ENCODE measurements around the gene PPFIBP1. TPM values are rescaled to one million over a fixed set of nuclear protein-coding genes. Genes with fewer than 3 reads are reported as not detected.

Gene PPFIBP1
- total and polyA plus RNA-seq, 9 donors: 61.3 to 216 (median 155) TPM

DNA sequence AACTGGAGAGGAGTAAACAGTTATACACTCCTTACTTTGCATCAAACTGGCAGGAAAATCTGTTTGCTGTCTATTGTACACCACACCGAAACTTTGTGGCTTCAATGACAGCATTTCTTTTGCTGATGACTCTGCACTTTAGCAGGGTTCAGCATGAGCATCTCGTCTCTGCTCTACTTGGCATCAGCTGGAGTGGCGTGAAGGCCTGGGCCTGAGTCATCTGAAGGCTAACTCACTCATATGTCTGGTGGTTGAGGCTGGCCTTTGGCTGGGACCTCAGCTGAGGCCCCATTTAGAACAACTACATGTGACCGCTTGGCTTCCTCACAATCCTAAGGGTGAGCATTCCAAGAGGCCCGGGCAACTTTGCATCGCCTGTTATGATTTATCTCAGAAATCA is 143.5 kb downstream of the PPFIBP1 start:
- DNase-seq: no peak
- no peaks in the 10 kb centered on the region for H3K27me3 ChIP-seq
- TF ChIP-seq EP300 (IDR thresholded peaks at IDR 0.05) (no peak), POLR2A (IDR thresholded peaks at IDR 0.05) (no peak)
- TF ChIP-seq, protein P1, sequence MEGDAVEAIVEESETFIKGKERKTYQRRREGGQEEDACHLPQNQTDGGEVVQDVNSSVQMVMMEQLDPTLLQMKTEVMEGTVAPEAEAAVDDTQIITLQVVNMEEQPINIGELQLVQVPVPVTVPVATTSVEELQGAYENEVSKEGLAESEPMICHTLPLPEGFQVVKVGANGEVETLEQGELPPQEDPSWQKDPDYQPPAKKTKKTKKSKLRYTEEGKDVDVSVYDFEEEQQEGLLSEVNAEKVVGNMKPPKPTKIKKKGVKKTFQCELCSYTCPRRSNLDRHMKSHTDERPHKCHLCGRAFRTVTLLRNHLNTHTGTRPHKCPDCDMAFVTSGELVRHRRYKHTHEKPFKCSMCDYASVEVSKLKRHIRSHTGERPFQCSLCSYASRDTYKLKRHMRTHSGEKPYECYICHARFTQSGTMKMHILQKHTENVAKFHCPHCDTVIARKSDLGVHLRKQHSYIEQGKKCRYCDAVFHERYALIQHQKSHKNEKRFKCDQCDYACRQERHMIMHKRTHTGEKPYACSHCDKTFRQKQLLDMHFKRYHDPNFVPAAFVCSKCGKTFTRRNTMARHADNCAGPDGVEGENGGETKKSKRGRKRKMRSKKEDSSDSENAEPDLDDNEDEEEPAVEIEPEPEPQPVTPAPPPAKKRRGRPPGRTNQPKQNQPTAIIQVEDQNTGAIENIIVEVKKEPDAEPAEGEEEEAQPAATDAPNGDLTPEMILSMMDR (IDR thresholded peaks at IDR 0.05): no peak
- H3K27ac ChIP-seq: no peak overlapping the region
- WGBS, 3 donors: 84 to 94% (median 93%) methylated on average over 6 of the region's 6 CpGs
- H3K4me3 ChIP-seq: no peak overlapping the region
- H3K4me1 ChIP-seq (ENCODE audit: insufficient read depth): no peaks in the 10 kb centered on the region
- no peaks in the 10 kb centered on the region for H3K36me3 ChIP-seq
- H3K9me3 ChIP-seq: no peaks in the 10 kb centered on the region
- intact Hi-C loops (cut with DNase I): no loop called here

DNA sequence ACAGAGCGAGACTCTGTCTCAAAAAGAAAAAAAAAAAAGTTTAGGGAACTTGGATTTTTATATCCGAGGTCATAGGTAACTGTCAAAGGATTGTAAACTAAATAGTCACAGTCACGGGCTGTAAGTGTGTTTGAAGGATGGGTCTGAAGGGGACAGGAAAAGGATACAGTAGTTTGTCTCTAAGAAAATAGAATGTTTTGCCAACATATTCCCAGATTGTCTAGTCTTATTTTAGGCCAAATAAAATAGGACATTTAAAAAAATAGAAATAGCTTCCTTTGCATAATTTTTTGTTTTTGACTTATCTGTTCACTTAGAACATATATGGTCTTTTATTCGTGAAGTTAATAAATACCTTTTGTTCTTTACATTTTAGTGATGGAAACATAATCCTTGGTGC is 148.0 kb downstream of the PPFIBP1 start:
- intact Hi-C loops (cut with DNase I): no loop called here
- Histone ChIP-seq H3K9me3 (no peaks in the 10 kb centered on the region), H3K27me3 (no peaks in the 10 kb centered on the region), H3K27ac (no peak overlapping the region), H3K4me3 (no peak overlapping the region), H3K36me3 (no peaks in the 10 kb centered on the region), H3K4me1 (ENCODE audit: insufficient read depth) (no peaks in the 10 kb centered on the region)
- WGBS, 3 donors: 81 to 83% (median 82%) methylated on average over 4 of the region's 4 CpGs
- no peak for DNase-seq
- TF ChIP-seq, protein P1 (IDR thresholded peaks at IDR 0.05): no peak
- TF ChIP-seq POLR2A (IDR thresholded peaks at IDR 0.05): no peak
- TF ChIP-seq EP300 (IDR thresholded peaks at IDR 0.05): no peak

DNA sequence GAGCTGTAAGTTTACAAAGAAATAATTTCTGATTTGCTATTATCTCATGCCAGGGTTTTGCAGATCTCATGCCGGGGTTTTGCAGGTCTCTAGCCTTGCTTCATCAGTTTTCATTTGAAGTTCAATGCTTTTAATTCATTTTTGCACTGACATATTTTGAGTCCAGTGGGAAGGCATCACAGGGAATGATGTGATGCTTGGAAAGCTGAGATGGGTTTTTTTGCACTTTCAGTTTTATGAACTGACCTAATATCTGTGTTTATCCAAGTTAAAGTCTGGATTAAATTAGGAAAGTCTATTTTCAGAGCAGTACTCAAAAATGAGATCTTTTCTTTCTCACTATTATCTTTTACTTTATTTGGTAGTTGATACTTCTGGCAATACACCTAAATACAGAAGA is 148.6 kb downstream of the PPFIBP1 start:
- Histone ChIP-seq H3K4me1 (ENCODE audit: insufficient read depth) (no peaks in the 10 kb centered on the region), H3K4me3 (no peak overlapping the region), H3K27me3 (no peaks in the 10 kb centered on the region), H3K27ac (no peak overlapping the region), H3K36me3 (no peaks in the 10 kb centered on the region), H3K9me3 (no peaks in the 10 kb centered on the region)
- intact Hi-C loops (cut with DNase I): no loop called here
- no peak for DNase-seq
- WGBS, 3 donors: 58 to 79% (median 64%) methylated on average over 1 of the region's 1 CpG
- TF ChIP-seq, protein P1 (IDR thresholded peaks at IDR 0.05): no peak
- TF ChIP-seq EP300 (IDR thresholded peaks at IDR 0.05) (no peak), POLR2A (IDR thresholded peaks at IDR 0.05) (no peak)

DNA sequence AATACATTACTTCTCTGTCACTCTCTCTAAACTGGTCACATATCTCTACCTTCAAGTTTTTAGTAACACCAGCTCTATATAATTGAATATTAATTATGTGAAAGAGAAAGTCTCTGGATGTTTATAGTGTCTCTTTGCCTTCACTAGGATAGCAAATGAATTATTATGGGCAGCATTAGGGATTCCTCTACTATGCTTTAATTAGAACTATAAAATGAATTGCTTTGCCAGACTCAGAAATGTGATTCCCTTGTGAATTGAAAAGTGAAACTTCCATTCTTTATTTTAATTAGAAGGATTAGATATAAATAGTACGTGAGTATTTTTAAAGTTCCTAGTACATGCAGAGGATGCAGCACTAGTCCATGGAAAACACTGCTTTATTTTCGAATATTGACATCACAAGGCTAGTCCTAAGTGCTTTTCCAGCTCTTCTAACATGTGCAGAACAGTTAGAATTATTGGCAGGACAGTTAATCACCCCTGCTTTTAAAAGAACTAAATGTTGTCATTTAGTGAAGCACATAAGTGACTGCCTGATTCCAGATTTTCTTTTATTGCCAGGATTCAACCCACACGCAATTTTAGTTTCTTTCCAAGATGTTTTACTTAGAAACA is 149.2 kb downstream of the PPFIBP1 start:
- no peaks in the 10 kb centered on the region for H3K4me1 ChIP-seq (ENCODE audit: insufficient read depth)
- 26 to 37% (median 34%) methylated on average over 3 of the region's 3 CpGs for WGBS, 3 donors
- H3K27ac ChIP-seq: no peak overlapping the region

More for the DNA sequence above, 149.2 kb downstream of the PPFIBP1 start:
- Histone ChIP-seq H3K4me3 (no peak overlapping the region), H3K27me3 (no peaks in the 10 kb centered on the region), H3K9me3 (no peaks in the 10 kb centered on the region), H3K36me3 (no peaks in the 10 kb centered on the region)
- no peak for DNase-seq
- intact Hi-C loops (cut with DNase I): no loop called here
- TF ChIP-seq, protein P1 (IDR thresholded peaks at IDR 0.05): no peak
- TF ChIP-seq POLR2A (IDR thresholded peaks at IDR 0.05) (no peak), EP300 (IDR thresholded peaks at IDR 0.05) (no peak)
